Mononuclear cell (primary cell): ENCODE results near the gene CDHR2. TPM values are rescaled to one million over a fixed set of nuclear protein-coding genes. Genes with fewer than 3 reads are reported as not detected.

Source experiments
- H3K27me3 ChIP-seq: 2 replicates; pipeline ENCODE4 v1.6.0; 2011; ENCODE audit warnings: low read length, control low read depth; ENCODE audit not compliant: insufficient read depth
- H3K4me1 ChIP-seq: 2 replicates; pipeline ENCODE4 v1.5.1; 2011; ENCODE audit warnings: mild to moderate bottlenecking, low read length, control low read depth; ENCODE audit not compliant: insufficient read depth
- H3K4me3 ChIP-seq: 2 replicates; pipeline ENCODE4 v1.5.1; 2011; ENCODE audit warnings: mild to moderate bottlenecking, low read length, moderate library complexity
- H3K9me3 ChIP-seq: 2 replicates; pipeline ENCODE4 v1.5.1; 2011; ENCODE audit warnings: low read depth, mild to moderate bottlenecking, control low read depth, low read length
- total RNA-seq: library from RNA; depleted of rRNA; stranded (reverse); fragments of >200 nt; gene quantifications from one replicate; pipeline ENCODE4 v1.2.3, GENCODE V29; 2012

The CDHR2 gene
- total RNA-seq: 0.10 TPM

GRCh38 chr5:176548967-176549444 is at the start of gene CDHR2:
TSS of gene CDHR2 (plus strand) at chr5:176549342. CDS start at chr5:176565353, 16,011 bp downstream.
- Histone ChIP-seq H3K4me1 (peaks cover 55% of the 10 kb centered on the region), H3K27me3 (no peaks in the 10 kb centered on the region), H3K4me3 (no peak within 1 kb of the TSS), H3K9me3 (no peaks in the 10 kb centered on the region)

- Histone ChIP-seq H3K4me1 (no peaks in the 10 kb centered on the region), H3K27me3 (no peaks in the 10 kb centered on the region), H3K9me3 (no peaks in the 10 kb centered on the region), H3K4me3 (no peak overlapping the region)
Measured at GRCh38 chr5:176500511-176500910, 48.6 kb upstream of the CDHR2 start.

GRCh38 chr5:176501333-176501732 is 47.8 kb upstream of the CDHR2 start:
- no peaks in the 10 kb centered on the region for H3K27me3 ChIP-seq
- no peaks in the 10 kb centered on the region for H3K9me3 ChIP-seq
- no peaks in the 10 kb centered on the region for H3K4me1 ChIP-seq
- H3K4me3 ChIP-seq: no peak overlapping the region

GRCh38 chr5:176503496-176503895 is 45.6 kb upstream of the CDHR2 start:
- Histone ChIP-seq H3K9me3 (no peaks in the 10 kb centered on the region), H3K4me1 (no peaks in the 10 kb centered on the region), H3K4me3 (no peak overlapping the region), H3K27me3 (no peaks in the 10 kb centered on the region)

GRCh38 chr5:176507911-176508310 is 41.2 kb upstream of the CDHR2 start:
- H3K9me3 ChIP-seq: no peaks in the 10 kb centered on the region
- H3K27me3 ChIP-seq: no peaks in the 10 kb centered on the region
- no peaks in the 10 kb centered on the region for H3K4me1 ChIP-seq
- H3K4me3 ChIP-seq: no peak overlapping the region

- H3K4me3 ChIP-seq: no peak overlapping the region
- no peaks in the 10 kb centered on the region for H3K27me3 ChIP-seq
- H3K4me1 ChIP-seq: no peaks in the 10 kb centered on the region
- no peaks in the 10 kb centered on the region for H3K9me3 ChIP-seq
Measured at GRCh38 chr5:176508603-176509002, 40.5 kb upstream of the CDHR2 start.

- Histone ChIP-seq H3K4me1 (peaks cover 9% of the 10 kb centered on the region), H3K9me3 (no peaks in the 10 kb centered on the region), H3K27me3 (no peaks in the 10 kb centered on the region), H3K4me3 (no peak overlapping the region)
Measured at GRCh38 chr5:176513788-176514187, 35.4 kb upstream of the CDHR2 start.

- H3K4me3 ChIP-seq: no peak overlapping the region
- H3K27me3 ChIP-seq: no peaks in the 10 kb centered on the region
- peaks cover 9% of the 10 kb centered on the region for H3K4me1 ChIP-seq
- H3K9me3 ChIP-seq: no peaks in the 10 kb centered on the region
Measured at GRCh38 chr5:176514244-176514950, 34.7 kb upstream of the CDHR2 start.

GRCh38 chr5:176515396-176515795 is 33.7 kb upstream of the CDHR2 start:
- H3K27me3 ChIP-seq: no peaks in the 10 kb centered on the region
- peaks cover 9% of the 10 kb centered on the region for H3K4me1 ChIP-seq
- no peaks in the 10 kb centered on the region for H3K9me3 ChIP-seq

GRCh38 chr5:176517053-176517661 is 32.0 kb upstream of the CDHR2 start:
- H3K4me1 ChIP-seq: peaks cover 9% of the 10 kb centered on the region
- H3K9me3 ChIP-seq: no peaks in the 10 kb centered on the region
- no peak overlapping the region for H3K4me3 ChIP-seq
- H3K27me3 ChIP-seq: no peaks in the 10 kb centered on the region

More at GRCh38 chr5:176515396-176515795, 33.7 kb upstream of the CDHR2 start:
- no peak overlapping the region for H3K4me3 ChIP-seq

GRCh38 chr5:176519810-176520720 is 29.1 kb upstream of the CDHR2 start:
- Histone ChIP-seq H3K4me3 (no peak overlapping the region), H3K4me1 (peaks cover 9% of the 10 kb centered on the region), H3K27me3 (no peaks in the 10 kb centered on the region), H3K9me3 (no peaks in the 10 kb centered on the region)

GRCh38 chr5:176521286-176521685 is 27.9 kb upstream of the CDHR2 start:
- Histone ChIP-seq H3K4me3 (no peak overlapping the region), H3K27me3 (no peaks in the 10 kb centered on the region), H3K4me1 (peaks cover 5% of the 10 kb centered on the region), H3K9me3 (no peaks in the 10 kb centered on the region)

GRCh38 chr5:176521699-176522263 is 27.4 kb upstream of the CDHR2 start:
- Histone ChIP-seq H3K27me3 (no peaks in the 10 kb centered on the region), H3K4me3 (no peak overlapping the region), H3K9me3 (no peaks in the 10 kb centered on the region)

GRCh38 chr5:176524138-176524537 is 25.0 kb upstream of the CDHR2 start:
- Histone ChIP-seq H3K27me3 (no peaks in the 10 kb centered on the region), H3K9me3 (no peaks in the 10 kb centered on the region), H3K4me1 (peaks cover 3% of the 10 kb centered on the region), H3K4me3 (no peak overlapping the region)

More at GRCh38 chr5:176521699-176522263, 27.4 kb upstream of the CDHR2 start:
- H3K4me1 ChIP-seq: peaks cover 5% of the 10 kb centered on the region

- H3K9me3 ChIP-seq: no peaks in the 10 kb centered on the region
- H3K27me3 ChIP-seq: no peaks in the 10 kb centered on the region
Measured at GRCh38 chr5:176524987-176525386, 24.2 kb upstream of the CDHR2 start.

More at GRCh38 chr5:176524987-176525386, 24.2 kb upstream of the CDHR2 start:
- Histone ChIP-seq H3K4me1 (peaks cover 10% of the 10 kb centered on the region), H3K4me3 (no peak overlapping the region)
